IMR-90 (cell line): ENCODE measurements around the gene GRIA3.

Source experiments
- CEBPB ChIP-seq: IDR thresholded peaks from 2 replicates; pipeline ENCODE4 v1.6.1; 2012; ENCODE audit warnings: low read depth, low read length, improper control_type of control experiment
- CHD1 ChIP-seq: IDR thresholded peaks from 2 replicates; pipeline ENCODE4 v1.6.1; 2012; ENCODE audit warnings: low read depth, low read length, improper control_type of control experiment
- CTCF ChIP-seq: conservative IDR thresholded peaks from 2 replicates; pipeline ENCODE4 v1.5.1; 2012; ENCODE audit warnings: mild to moderate bottlenecking, low read depth, low read length, improper control_type of control experiment
- ELK1 ChIP-seq: fragments of 150-350 bp; IDR thresholded peaks from 2 replicates; pipeline ENCODE4 v1.6.1; 2016; ENCODE audit warnings: low read depth, mild to moderate bottlenecking, low read length, moderate library complexity, borderline replicate concordance
- FOS ChIP-seq: fragments of 150-350 bp; IDR thresholded peaks from 2 replicates; pipeline ENCODE4 v1.6.1; 2016; ENCODE audit warnings: low read depth, low read length
- MAFK ChIP-seq: IDR thresholded peaks from 2 replicates; pipeline ENCODE4 v1.6.1; 2012; ENCODE audit warnings: low read depth, low read length, improper control_type of control experiment
- MXI1 ChIP-seq: IDR thresholded peaks from 2 replicates; pipeline ENCODE4 v1.6.1; 2012; ENCODE audit warnings: low read depth, mild to moderate bottlenecking, low read length, moderate library complexity, borderline replicate concordance
- NFE2L2 ChIP-seq: fragments of 150-350 bp; IDR thresholded peaks from 2 replicates; pipeline ENCODE4 v1.6.1; 2016; ENCODE audit warnings: low read depth, mild to moderate bottlenecking, low read length
- POLR2A ChIP-seq: IDR thresholded peaks from 2 replicates; pipeline ENCODE4 v1.6.1; 2012; ENCODE audit warnings: mild to moderate bottlenecking, low read depth, low read length
- RAD21 ChIP-seq: IDR thresholded peaks from 2 replicates; pipeline ENCODE4 v1.6.1; 2012; ENCODE audit warnings: low read length, improper control_type of control experiment
- RFX5 ChIP-seq: IDR thresholded peaks from 2 replicates; pipeline ENCODE4 v1.8.0; 2012; ENCODE audit warnings: low read depth, mild to moderate bottlenecking, low read length, moderate library complexity
- SMC3 ChIP-seq: fragments of 150-350 bp; IDR thresholded peaks from 2 replicates; pipeline ENCODE4 v1.6.1; 2016; ENCODE audit warnings: low read depth, mild to moderate bottlenecking, antibody characterized with exemption, low read length, moderate library complexity
- TF ChIP-seq, protein P1 (sequence below): fragments of 150-350 bp; IDR thresholded peaks from 2 replicates; pipeline ENCODE4 v1.6.1; 2017; ENCODE audit warnings: mild to moderate bottlenecking, antibody characterized with exemption, low read length, low read depth

- TF ChIP-seq FOS: no peak
- TF ChIP-seq CTCF: no peak
- no peak for TF ChIP-seq POLR2A
- no peak for TF ChIP-seq NFE2L2
- no peak for TF ChIP-seq MXI1
- TF ChIP-seq, protein P1, sequence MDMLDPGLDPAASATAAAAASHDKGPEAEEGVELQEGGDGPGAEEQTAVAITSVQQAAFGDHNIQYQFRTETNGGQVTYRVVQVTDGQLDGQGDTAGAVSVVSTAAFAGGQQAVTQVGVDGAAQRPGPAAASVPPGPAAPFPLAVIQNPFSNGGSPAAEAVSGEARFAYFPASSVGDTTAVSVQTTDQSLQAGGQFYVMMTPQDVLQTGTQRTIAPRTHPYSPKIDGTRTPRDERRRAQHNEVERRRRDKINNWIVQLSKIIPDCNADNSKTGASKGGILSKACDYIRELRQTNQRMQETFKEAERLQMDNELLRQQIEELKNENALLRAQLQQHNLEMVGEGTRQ: no peak
- TF ChIP-seq CHD1: no peak
- no peak for TF ChIP-seq RAD21
- no peak for TF ChIP-seq CEBPB
- no peak for TF ChIP-seq SMC3
- TF ChIP-seq MAFK: no peak
- TF ChIP-seq RFX5: no peak
- no peak for TF ChIP-seq ELK1
These were observed 241.8 kb downstream of the GRIA3 start for GRCh38 chrX:123425904-123426303.
